Measurements from ENCODE around the gene FBLN2. TPM values are rescaled to one million over a fixed set of nuclear protein-coding genes. Genes with fewer than 3 reads are reported as not detected.
"Not testable (repeated sequence)": the region's sequence is repeated elsewhere in the genome, so short reads cannot be mapped to it uniquely, and the experiment has no call there.

The FBLN2 gene
- total RNA-seq, 3 donors from 2014 or later (not counting 1 experiment from before 2014, with no cell fraction given), result 0.61 to 2.7 (median 1.6) TPM

GRCh38 chr3:13521309-13521708 is 27.6 kb upstream of the FBLN2 start:
- TF ChIP-seq CTCF (IDR thresholded peaks at IDR 0.05), result no peak
- Histone ChIP-seq H3K4me3 (ENCODE audit: low read length) (no peak overlapping the region), H3K4me1 (ENCODE audit: control insufficient read depth, insufficient read depth, low read length) (no peaks in the 10 kb centered on the region), H3K9me3 (ENCODE audit: control insufficient read depth, insufficient read depth, low read length) (no peaks in the 10 kb centered on the region), H3K27me3 (ENCODE audit: control insufficient read depth, insufficient read depth, low read length) (no peaks in the 10 kb centered on the region), H3K27ac (ENCODE audit: low read length) (no peak overlapping the region), H3K36me3 (ENCODE audit: control insufficient read depth, insufficient read depth, low read length) (no peaks in the 10 kb centered on the region)
- WGBS (ENCODE audit: insufficient coverage), result 60% methylated on average over 6 of the region's 6 CpGs
- Mint-ChIP-seq H3K27ac (no peak overlapping the region), H3K9me3 (no peaks in the 10 kb centered on the region), H3K4me1 (no peaks in the 10 kb centered on the region), H3K27me3 (ENCODE audit: low read depth in 2 of 2) (peaks cover 0 to 4% of the 10 kb centered on the region in 2 donors), H3K4me3 (no peak overlapping the region), H3K36me3 (no peaks in the 10 kb centered on the region)
- ATAC-seq (no peak), DNase-seq (no peak)
- intact Hi-C loops (cut with micrococcal nuclease), result no loop called here

- not testable (repeated sequence) for ATAC-seq
- WGBS (ENCODE audit: insufficient coverage), result 91% methylated on average over 2 of the region's 2 CpGs
Observed at GRCh38 chr3:13521749-13522148, 27.2 kb upstream of the FBLN2 start.

GRCh38 chr3:13522236-13522635 is 26.7 kb upstream of the FBLN2 start:
- no peaks in the 10 kb centered on the region for H3K9me3 Mint-ChIP-seq
- ATAC-seq, result no peak
- DNase-seq, result no peak
- WGBS (ENCODE audit: insufficient coverage), result 95% methylated on average over 5 of the region's 5 CpGs
- no peak overlapping the region for H3K4me3 Mint-ChIP-seq
- no peaks in the 10 kb centered on the region for H3K4me1 Mint-ChIP-seq
- H3K36me3 Mint-ChIP-seq, result no peaks in the 10 kb centered on the region
- H3K36me3 ChIP-seq (ENCODE audit: control insufficient read depth, insufficient read depth, low read length), result no peaks in the 10 kb centered on the region
- H3K27me3 Mint-ChIP-seq (ENCODE audit: low read depth in 2 of 2), result peaks cover 0 to 4% of the 10 kb centered on the region in 2 donors
- no peaks in the 10 kb centered on the region for H3K27me3 ChIP-seq (ENCODE audit: control insufficient read depth, insufficient read depth, low read length)
- intact Hi-C loops (cut with micrococcal nuclease), result no loop called here
- H3K27ac ChIP-seq (ENCODE audit: low read length), result no peak overlapping the region
- no peak for TF ChIP-seq CTCF (IDR thresholded peaks at IDR 0.05)
- H3K27ac Mint-ChIP-seq, result no peak overlapping the region
- H3K9me3 ChIP-seq (ENCODE audit: control insufficient read depth, insufficient read depth, low read length), result no peaks in the 10 kb centered on the region
- H3K4me3 ChIP-seq (ENCODE audit: low read length), result no peak overlapping the region
- H3K4me1 ChIP-seq (ENCODE audit: control insufficient read depth, insufficient read depth, low read length), result no peaks in the 10 kb centered on the region

More at GRCh38 chr3:13521749-13522148, 27.2 kb upstream of the FBLN2 start:
- H3K4me3 Mint-ChIP-seq; H3K9me3 ChIP-seq (ENCODE audit: control insufficient read depth, insufficient read depth, low read length); H3K27me3 ChIP-seq (ENCODE audit: control insufficient read depth, insufficient read depth, low read length); H3K27ac Mint-ChIP-seq; DNase-seq; H3K27ac ChIP-seq (ENCODE audit: low read length); H3K9me3 Mint-ChIP-seq; H3K4me3 ChIP-seq (ENCODE audit: low read length); H3K4me1 ChIP-seq (ENCODE audit: control insufficient read depth, insufficient read depth, low read length); H3K36me3 Mint-ChIP-seq; H3K36me3 ChIP-seq (ENCODE audit: control insufficient read depth, insufficient read depth, low read length); H3K27me3 Mint-ChIP-seq (ENCODE audit: low read depth in 2 of 2); intact Hi-C loops (cut with micrococcal nuclease); H3K4me1 Mint-ChIP-seq: not testable (repeated sequence)

- H3K9me3 ChIP-seq (ENCODE audit: control insufficient read depth, insufficient read depth, low read length), result no peaks in the 10 kb centered on the region
- DNase-seq, result no peak
- H3K27me3 ChIP-seq (ENCODE audit: control insufficient read depth, insufficient read depth, low read length), result no peaks in the 10 kb centered on the region
- peaks cover 8 to 11% of the 10 kb centered on the region in 2 donors for H3K27me3 Mint-ChIP-seq (ENCODE audit: low read depth in 2 of 2)
- no peaks in the 10 kb centered on the region for H3K4me1 ChIP-seq (ENCODE audit: control insufficient read depth, insufficient read depth, low read length)
- H3K4me1 Mint-ChIP-seq, result no peaks in the 10 kb centered on the region
- no peak for ATAC-seq
- WGBS (ENCODE audit: insufficient coverage), result 90% methylated on average over 10 of the region's 10 CpGs
- H3K9me3 Mint-ChIP-seq, result no peaks in the 10 kb centered on the region
- no peak overlapping the region for H3K27ac Mint-ChIP-seq
- H3K36me3 Mint-ChIP-seq, result no peaks in the 10 kb centered on the region
- H3K27ac ChIP-seq (ENCODE audit: low read length), result no peak overlapping the region
- no peak for TF ChIP-seq CTCF (IDR thresholded peaks at IDR 0.05)
- H3K4me3 ChIP-seq (ENCODE audit: low read length), result no peak overlapping the region
- intact Hi-C loops (cut with micrococcal nuclease), result no loop called here
- H3K36me3 ChIP-seq (ENCODE audit: control insufficient read depth, insufficient read depth, low read length), result no peaks in the 10 kb centered on the region
- no peak overlapping the region for H3K4me3 Mint-ChIP-seq
Observed at GRCh38 chr3:13524979-13525669, 23.8 kb upstream of the FBLN2 start.
